Pancreas (tissue), 10 donors: Measurements from ENCODE around the gene MLIP. TPM values are rescaled to one million over a fixed set of nuclear protein-coding genes. Genes with fewer than 3 reads are reported as not detected.

Experiments used
- ATAC-seq, 4 donors: fragments of 200-7000 bp; cut with Tn5 transposase; one replicate each; pipeline versions ENCODE4 v1.8.0 to v1.9.1; 2020; ENCODE audit warnings: mild to moderate bottlenecking in 4 of 4, moderate library complexity in 4 of 4
- DNase-seq, 6 donors: peaks; one replicate each; pipeline ENCODE4 v3.0.0-alpha.2; 2020
- FAIRE-seq: peaks from 2 replicates; lab custom pipeline; 2012; peaks lifted over from hg19 to GRCh38; lab: Jason Lieb, UNC
- H3K27ac ChIP-seq, 4 donors: fragments of 200-600 bp; sonication (generic); 1 replicate in 3 of 4; 2 replicates in 1 of 4; pipeline versions ENCODE4 v1.5.0 to v1.8.0; 2020
- H3K27me3 ChIP-seq, 4 donors: fragments of 200-600 bp; one replicate each; pipeline ENCODE4 v1.8.0; 2021
- H3K36me3 ChIP-seq, 3 donors: fragments of 200-600 bp; sonication (generic) in 1 of 3; one replicate each; pipeline versions ENCODE4 v1.5.0 to v1.8.0; 2020 to 2021
- H3K4me1 ChIP-seq, 3 donors: fragments of 200-600 bp; one replicate each; pipeline ENCODE4 v1.8.0; 2021
- H3K4me3 ChIP-seq, 4 donors: fragments of 200-600 bp; sonication (generic) in 2 of 4; one replicate each; pipeline versions ENCODE4 v1.5.0 to v1.8.0; 2020 to 2021
- H3K9me3 ChIP-seq, 4 donors: fragments of 200-600 bp; one replicate each; pipeline ENCODE4 v1.8.0; 2021
- WGBS, 2 donors: extraction: QIAGEN DNeasy Blood & Tissue Kit; methylation state at CpG; one replicate each; pipeline ENCODE4 v1.1.7; 2013; 5-methylcytosine and 5-hydroxymethylcytosine counted together
- intact Hi-C, 3 donors: fragments of 100-400 bp; cut with DNase I; formaldehyde crosslinking; loops; one replicate each; pipeline versions ENCODE4 v1.11.1 to v1.14.2; 2022
- polyA plus RNA-seq, 2 donors: library from polyadenylated mRNA; stranded (reverse); fragments of 200-250 nt; gene quantifications; one replicate each; pipeline ENCODE4 v1.2.3, GENCODE V29; 2013
- total RNA-seq, 6 donors: library from RNA; stranded (reverse); fragmentation: NEBNext Ultra II Directional in 4 of 6; extraction: Animal tissue kit (Norgen Biotek cat#: 25700) in 4 of 6; gene quantifications; one replicate each; pipeline versions ENCODE4 v1.2.1 to v1.2.4, GENCODE V29; 2021 to 2023
- TF ChIP-seq, protein P1 (sequence below), 4 donors: fragments of 200-600 bp; sonication (generic) in 3 of 4; IDR thresholded peaks; one replicate each; pipeline versions ENCODE4 v1.5.0 to v1.8.0; 2021; ENCODE audit warnings: antibody characterized with exemption in 4 of 4
- donor health status: healthy with polysubstance abuse.
- donor health status: DM: no; HTN: no; CAD: no; lungs with moderate emphysema.
- donor health status: DM: no; HTN: no; CAD: no.
- donor health status: control.
- donor health status: control.
- donor health status: Bipolar disorder and iron deficiency.
- donor health status: DM: yes; HTN: yes; CAD: no.
- donor health status: DM: no; HTN: no; CAD: no.
- donor health status: DM: no; HTN: no; CAD: no.
- donor health status: DM: yes; HTN: yes; CAD: no.

MLIP gene
- total and polyA plus RNA-seq, 8 donors, result 0.32 to 5.8 (median 0.77) TPM

DNA sequence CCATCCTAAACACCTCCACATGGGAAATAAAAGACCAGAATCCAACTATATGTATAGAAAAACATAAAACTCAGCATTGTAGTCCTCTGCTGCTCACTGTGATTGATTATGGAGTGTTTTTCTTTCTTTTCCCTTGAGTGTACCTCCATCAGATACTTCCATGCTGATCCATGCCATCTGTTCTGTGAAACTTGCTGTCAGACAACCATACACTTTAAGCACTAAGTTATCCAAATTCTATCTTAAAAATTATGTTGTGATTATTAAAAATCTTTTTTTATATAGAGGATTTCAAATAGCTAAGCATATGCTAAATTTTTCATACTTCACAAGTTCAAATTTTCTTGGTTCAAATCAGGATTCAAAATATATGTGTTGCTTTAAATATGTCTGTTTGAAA lies 105.1 kb downstream of the MLIP start:
- H3K9me3 ChIP-seq, result no peaks in the 10 kb centered on the region
- no peaks in the 10 kb centered on the region for H3K27me3 ChIP-seq
- FAIRE-seq (no peak), DNase-seq (no peak), ATAC-seq (no peak)
- no peaks in the 10 kb centered on the region for H3K4me1 ChIP-seq
- intact Hi-C loops, result no loop called here
- H3K4me3 ChIP-seq, result no peak overlapping the region
- H3K27ac ChIP-seq, result no peak overlapping the region
- TF ChIP-seq, protein P1, sequence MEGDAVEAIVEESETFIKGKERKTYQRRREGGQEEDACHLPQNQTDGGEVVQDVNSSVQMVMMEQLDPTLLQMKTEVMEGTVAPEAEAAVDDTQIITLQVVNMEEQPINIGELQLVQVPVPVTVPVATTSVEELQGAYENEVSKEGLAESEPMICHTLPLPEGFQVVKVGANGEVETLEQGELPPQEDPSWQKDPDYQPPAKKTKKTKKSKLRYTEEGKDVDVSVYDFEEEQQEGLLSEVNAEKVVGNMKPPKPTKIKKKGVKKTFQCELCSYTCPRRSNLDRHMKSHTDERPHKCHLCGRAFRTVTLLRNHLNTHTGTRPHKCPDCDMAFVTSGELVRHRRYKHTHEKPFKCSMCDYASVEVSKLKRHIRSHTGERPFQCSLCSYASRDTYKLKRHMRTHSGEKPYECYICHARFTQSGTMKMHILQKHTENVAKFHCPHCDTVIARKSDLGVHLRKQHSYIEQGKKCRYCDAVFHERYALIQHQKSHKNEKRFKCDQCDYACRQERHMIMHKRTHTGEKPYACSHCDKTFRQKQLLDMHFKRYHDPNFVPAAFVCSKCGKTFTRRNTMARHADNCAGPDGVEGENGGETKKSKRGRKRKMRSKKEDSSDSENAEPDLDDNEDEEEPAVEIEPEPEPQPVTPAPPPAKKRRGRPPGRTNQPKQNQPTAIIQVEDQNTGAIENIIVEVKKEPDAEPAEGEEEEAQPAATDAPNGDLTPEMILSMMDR (IDR thresholded peaks at IDR 0.05), result no peak
- H3K36me3 ChIP-seq, result no peaks in the 10 kb centered on the region

GRCh38 chr6:54217018-54217417 lies 105.8 kb downstream of the MLIP start:
- intact Hi-C loops, result no loop called here
- no peaks in the 10 kb centered on the region for H3K9me3 ChIP-seq
- H3K4me3 ChIP-seq, result no peak overlapping the region
- TF ChIP-seq, protein P1 (IDR thresholded peaks at IDR 0.05), result no peak
- no peaks in the 10 kb centered on the region for H3K4me1 ChIP-seq
- ATAC-seq (no peak), FAIRE-seq (no peak), DNase-seq (no peak)
- 34% methylated on average over 3 of the region's 3 CpGs for WGBS, 2 donors
- H3K27ac ChIP-seq, result no peak overlapping the region
- H3K27me3 ChIP-seq, result no peaks in the 10 kb centered on the region
- no peaks in the 10 kb centered on the region for H3K36me3 ChIP-seq

DNA sequence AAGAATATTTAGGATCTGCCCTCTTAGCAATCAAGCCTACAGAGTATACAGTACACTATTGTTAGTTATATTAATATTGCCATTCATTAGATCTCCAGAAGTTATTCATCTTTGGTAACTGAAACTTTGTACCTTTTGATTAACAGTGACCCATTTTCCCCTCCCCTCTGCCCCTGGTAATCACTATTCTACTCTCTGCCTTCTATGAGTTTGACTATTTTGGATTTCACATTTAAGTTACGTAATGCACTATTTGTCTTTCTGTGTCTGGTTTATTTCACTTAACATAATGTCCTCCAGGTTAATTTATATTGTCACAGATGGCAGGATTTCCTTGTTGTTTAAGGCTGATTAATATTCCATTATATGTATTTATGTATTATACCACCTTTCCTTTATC lies 111.0 kb downstream of the MLIP start:
- no peak for FAIRE-seq

DNA sequence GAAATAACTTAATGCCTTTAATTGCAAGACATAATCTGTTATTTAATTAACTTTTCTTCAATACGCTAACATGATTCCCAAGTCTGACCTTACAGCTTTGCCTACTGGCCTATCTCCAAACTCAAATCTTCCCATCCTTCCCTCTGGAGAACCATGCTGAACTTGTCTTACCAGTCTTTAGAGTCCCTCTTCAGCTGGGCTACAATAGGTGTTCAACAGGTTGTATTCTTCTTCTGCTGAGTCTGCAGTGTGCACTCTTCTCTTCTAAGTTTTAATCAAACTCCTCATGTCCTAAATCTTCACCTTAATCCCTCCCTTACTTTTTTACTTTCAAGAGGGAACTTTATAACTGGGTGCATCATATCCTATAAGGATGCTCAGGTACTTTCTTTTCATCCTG lies 121.5 kb downstream of the MLIP start:
- no peaks in the 10 kb centered on the region for H3K36me3 ChIP-seq
- H3K4me1 ChIP-seq, result no peaks in the 10 kb centered on the region
- ATAC-seq, result no peak
- no peaks in the 10 kb centered on the region for H3K27me3 ChIP-seq
- intact Hi-C loops, result no loop called here
- TF ChIP-seq, protein P1 (IDR thresholded peaks at IDR 0.05), result no peak
- DNase-seq, result no peak
- H3K9me3 ChIP-seq, result no peaks in the 10 kb centered on the region
- H3K27ac ChIP-seq, result no peak overlapping the region
- no peak overlapping the region for H3K4me3 ChIP-seq
- FAIRE-seq, result no peak
- 93 to 96% methylated on average over 1 of the region's 1 CpG for WGBS, 2 donors

More for the DNA sequence above, 111.0 kb downstream of the MLIP start:
- 70 to 80% methylated on average over 1 of the region's 1 CpG for WGBS, 2 donors
- intact Hi-C loops, result no loop called here
- Histone ChIP-seq H3K4me3 (no peak overlapping the region), H3K9me3 (no peaks in the 10 kb centered on the region), H3K27me3 (no peaks in the 10 kb centered on the region), H3K27ac (no peak overlapping the region), H3K4me1 (no peaks in the 10 kb centered on the region), H3K36me3 (no peaks in the 10 kb centered on the region)
- DNase-seq (no peak), ATAC-seq (no peak)
- TF ChIP-seq, protein P1 (IDR thresholded peaks at IDR 0.05), result no peak

DNA sequence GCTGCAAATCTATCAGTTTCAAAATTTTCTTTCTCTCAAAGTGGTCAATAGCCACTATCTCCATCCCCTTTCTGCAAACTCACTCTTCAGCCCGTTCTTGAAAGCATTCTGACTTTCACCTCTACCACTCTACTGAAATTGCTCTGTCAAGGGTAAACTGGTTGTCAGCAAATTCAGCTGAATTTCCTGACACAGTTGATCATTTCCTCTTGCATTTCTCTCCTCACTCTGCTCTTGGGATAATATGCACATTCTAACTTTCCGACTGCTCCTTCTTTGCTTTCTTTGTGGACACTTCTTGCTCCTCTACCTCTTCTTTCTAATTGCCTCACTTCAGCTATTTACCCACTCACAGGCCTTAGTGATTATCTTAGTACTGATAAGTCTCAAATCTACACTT lies 123.3 kb downstream of the MLIP start:
- DNase-seq (no peak), FAIRE-seq (no peak), ATAC-seq (no peak)
- Histone ChIP-seq H3K4me3 (no peak overlapping the region), H3K36me3 (no peaks in the 10 kb centered on the region), H3K27ac (no peak overlapping the region), H3K27me3 (no peaks in the 10 kb centered on the region), H3K4me1 (no peaks in the 10 kb centered on the region), H3K9me3 (no peaks in the 10 kb centered on the region)
- intact Hi-C loops, result no loop called here
- TF ChIP-seq, protein P1 (IDR thresholded peaks at IDR 0.05), result no peak
- WGBS, 2 donors, result 30 to 36% methylated on average over 2 of the region's 2 CpGs
